Neural progenitor cell (in vitro differentiated cells): ENCODE data around the gene PDE9A. TPM values are rescaled to one million over a fixed set of nuclear protein-coding genes. Genes with fewer than 3 reads are reported as not detected.

Source experiments
- DNase-seq: peaks from one replicate; pipeline ENCODE4 v3.0.0-alpha.2; 2016; ENCODE audit warnings: low spot score
- H2AFZ ChIP-seq: fragments of 200-600 bp; sonication (generic); replicated peaks from 2 replicates; pipeline ENCODE4 v1.6.1; 2016; ENCODE audit warnings: antibody characterized with exemption
- H3F3A ChIP-seq: fragments of 200-600 bp; sonication (generic); 2 replicates; pipeline ENCODE4 v1.6.1; 2016; ENCODE audit warnings: antibody characterized with exemption, low read depth
- H3K27ac ChIP-seq: fragments of 200-600 bp; sonication (generic); 2 replicates; pipeline ENCODE4 v1.5.1; 2016; ENCODE audit warnings: mild to moderate bottlenecking
- H3K27me3 ChIP-seq: fragments of 200-600 bp; sonication (generic); 2 replicates; pipeline ENCODE4 v1.6.1; 2016; ENCODE audit warnings: mild to moderate bottlenecking, moderate library complexity
- H3K36me3 ChIP-seq: fragments of 200-600 bp; sonication (generic); 2 replicates; pipeline ENCODE4 v1.5.1; 2016
- H3K4me1 ChIP-seq: fragments of 200-600 bp; sonication (generic); 2 replicates; pipeline ENCODE4 v1.6.1; 2016; ENCODE audit warnings: mixed run types
- H3K4me2 ChIP-seq: fragments of 200-600 bp; sonication (generic); 2 replicates; pipeline ENCODE4 v1.6.1; 2016
- H3K4me3 ChIP-seq: fragments of 200-600 bp; sonication (generic); 2 replicates; pipeline ENCODE4 v1.5.1; 2016
- H3K79me2 ChIP-seq: fragments of 200-600 bp; sonication (generic); 2 replicates; pipeline ENCODE4 v1.6.1; 2016; ENCODE audit warnings: low read depth
- H3K9ac ChIP-seq: fragments of 200-600 bp; sonication (generic); 2 replicates; pipeline ENCODE4 v1.6.1; 2016
- H3K9me3 ChIP-seq: fragments of 200-600 bp; sonication (generic); 2 replicates; pipeline ENCODE4 v1.5.1; 2016; ENCODE audit warnings: low read depth
- H4K20me1 ChIP-seq: fragments of 200-600 bp; sonication (generic); 2 replicates; pipeline ENCODE4 v1.6.1; 2016; ENCODE audit warnings: low read depth
- H3K27ac Mint-ChIP-seq: 3 replicates; pipeline ENCODE4 v1.8.0; 2021; ENCODE audit warnings: mixed read lengths
- H3K27me3 Mint-ChIP-seq: 2 replicates; pipeline ENCODE4 v1.8.0; 2022; ENCODE audit warnings: low read depth, mild to moderate bottlenecking, inconsistent platforms, moderate library complexity, mixed read lengths; ENCODE audit not compliant: insufficient read depth
- H3K36me3 Mint-ChIP-seq: 3 replicates; pipeline ENCODE4 v1.8.0; 2021; ENCODE audit warnings: mixed read lengths
- H3K4me1 Mint-ChIP-seq: 3 replicates; pipeline ENCODE4 v1.8.0; 2021; ENCODE audit warnings: mixed read lengths
- H3K4me3 Mint-ChIP-seq: 3 replicates; pipeline ENCODE4 v1.8.0; 2021; ENCODE audit warnings: mild to moderate bottlenecking, moderate library complexity, mixed read lengths
- H3K9me3 Mint-ChIP-seq: 3 replicates; pipeline ENCODE4 v1.8.0; 2020; ENCODE audit warnings: mixed read lengths
- EZH2 ChIP-seq: fragments of 200-600 bp; sonication (generic); IDR thresholded peaks from 2 replicates; pipeline ENCODE4 v1.6.1; 2017; ENCODE audit warnings: antibody characterized with exemption, mild to moderate bottlenecking, moderate library complexity
- EZH2phosphoT487 ChIP-seq: fragments of 200-600 bp; sonication (generic); IDR thresholded peaks from 2 replicates; pipeline ENCODE4 v1.6.1; 2017; ENCODE audit warnings: antibody characterized with exemption
- total RNA-seq: library from RNA; depleted of rRNA; stranded (reverse); fragments of >200 nt; gene quantifications from 2 replicates; pipeline ENCODE4 v1.2.3, GENCODE V29; 2015; ENCODE audit warnings: low replicate concordance
- TF ChIP-seq, protein P1 (sequence below): fragments of 200-600 bp; sonication (generic); IDR thresholded peaks from 2 replicates; pipeline ENCODE4 v1.5.1; 2017; ENCODE audit warnings: antibody characterized with exemption, mild to moderate bottlenecking

PDE9A gene
- total RNA-seq, 1 donor from 2014 or later, result 41.0 TPM

GRCh38 chr21:42646836-42647235 lies 6.6 kb upstream of the PDE9A start:
- no peaks in the 10 kb centered on the region for H3K9me3 ChIP-seq
- no peak overlapping the region for H3K4me3 ChIP-seq
- Mint-ChIP-seq H3K9me3 (peaks cover 2% of the 10 kb centered on the region), H3K36me3 (no peaks in the 10 kb centered on the region), H3K4me3 (no peak overlapping the region), H3K27ac (no peak overlapping the region), H3K4me1 (peaks cover 35% of the 10 kb centered on the region), H3K27me3 (peaks cover 5% of the 10 kb centered on the region)
- H2AFZ ChIP-seq, result no peak overlapping the region
- H3K9ac ChIP-seq, result no peak overlapping the region
- H3K79me2 ChIP-seq, result no peaks in the 10 kb centered on the region
- H3K4me1 ChIP-seq, result peaks cover 6% of the 10 kb centered on the region
- no peak overlapping the region for H3K4me2 ChIP-seq
- TF ChIP-seq EZH2 (no peak), EZH2phosphoT487 (no peak)
- TF ChIP-seq, protein P1, sequence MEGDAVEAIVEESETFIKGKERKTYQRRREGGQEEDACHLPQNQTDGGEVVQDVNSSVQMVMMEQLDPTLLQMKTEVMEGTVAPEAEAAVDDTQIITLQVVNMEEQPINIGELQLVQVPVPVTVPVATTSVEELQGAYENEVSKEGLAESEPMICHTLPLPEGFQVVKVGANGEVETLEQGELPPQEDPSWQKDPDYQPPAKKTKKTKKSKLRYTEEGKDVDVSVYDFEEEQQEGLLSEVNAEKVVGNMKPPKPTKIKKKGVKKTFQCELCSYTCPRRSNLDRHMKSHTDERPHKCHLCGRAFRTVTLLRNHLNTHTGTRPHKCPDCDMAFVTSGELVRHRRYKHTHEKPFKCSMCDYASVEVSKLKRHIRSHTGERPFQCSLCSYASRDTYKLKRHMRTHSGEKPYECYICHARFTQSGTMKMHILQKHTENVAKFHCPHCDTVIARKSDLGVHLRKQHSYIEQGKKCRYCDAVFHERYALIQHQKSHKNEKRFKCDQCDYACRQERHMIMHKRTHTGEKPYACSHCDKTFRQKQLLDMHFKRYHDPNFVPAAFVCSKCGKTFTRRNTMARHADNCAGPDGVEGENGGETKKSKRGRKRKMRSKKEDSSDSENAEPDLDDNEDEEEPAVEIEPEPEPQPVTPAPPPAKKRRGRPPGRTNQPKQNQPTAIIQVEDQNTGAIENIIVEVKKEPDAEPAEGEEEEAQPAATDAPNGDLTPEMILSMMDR, result no peak
- no peak for DNase-seq
- H3K27ac ChIP-seq, result no peak overlapping the region
- H4K20me1 ChIP-seq, result no peaks in the 10 kb centered on the region
- no peaks in the 10 kb centered on the region for H3K36me3 ChIP-seq
- H3K27me3 ChIP-seq, result no peaks in the 10 kb centered on the region
- peaks cover 2% of the 10 kb centered on the region for H3F3A ChIP-seq

- peaks cover 2% of the 10 kb centered on the region for H3K9me3 Mint-ChIP-seq
- Histone ChIP-seq H3K4me3 (no peak overlapping the region), H2AFZ (no peak overlapping the region), H3K9ac (no peak overlapping the region), H4K20me1 (no peaks in the 10 kb centered on the region), H3K27ac (no peak overlapping the region), H3K9me3 (no peaks in the 10 kb centered on the region), H3K4me2 (no peak overlapping the region), H3F3A (peaks cover 16% of the 10 kb centered on the region), H3K36me3 (no peaks in the 10 kb centered on the region), H3K4me1 (peaks cover 6% of the 10 kb centered on the region), H3K79me2 (no peaks in the 10 kb centered on the region), H3K27me3 (no peaks in the 10 kb centered on the region)
- no peak overlapping the region for H3K4me3 Mint-ChIP-seq
- H3K36me3 Mint-ChIP-seq, result no peaks in the 10 kb centered on the region
- peaks cover 9% of the 10 kb centered on the region for H3K27me3 Mint-ChIP-seq
- DNase-seq, result no peak
- peaks cover 34% of the 10 kb centered on the region for H3K4me1 Mint-ChIP-seq
- no peak overlapping the region for H3K27ac Mint-ChIP-seq
- TF ChIP-seq, protein P1, result no peak
- TF ChIP-seq EZH2, result no peak
- TF ChIP-seq EZH2phosphoT487, result no peak
Measured at GRCh38 chr21:42648606-42649005, 4.8 kb upstream of the PDE9A start.

DNA sequence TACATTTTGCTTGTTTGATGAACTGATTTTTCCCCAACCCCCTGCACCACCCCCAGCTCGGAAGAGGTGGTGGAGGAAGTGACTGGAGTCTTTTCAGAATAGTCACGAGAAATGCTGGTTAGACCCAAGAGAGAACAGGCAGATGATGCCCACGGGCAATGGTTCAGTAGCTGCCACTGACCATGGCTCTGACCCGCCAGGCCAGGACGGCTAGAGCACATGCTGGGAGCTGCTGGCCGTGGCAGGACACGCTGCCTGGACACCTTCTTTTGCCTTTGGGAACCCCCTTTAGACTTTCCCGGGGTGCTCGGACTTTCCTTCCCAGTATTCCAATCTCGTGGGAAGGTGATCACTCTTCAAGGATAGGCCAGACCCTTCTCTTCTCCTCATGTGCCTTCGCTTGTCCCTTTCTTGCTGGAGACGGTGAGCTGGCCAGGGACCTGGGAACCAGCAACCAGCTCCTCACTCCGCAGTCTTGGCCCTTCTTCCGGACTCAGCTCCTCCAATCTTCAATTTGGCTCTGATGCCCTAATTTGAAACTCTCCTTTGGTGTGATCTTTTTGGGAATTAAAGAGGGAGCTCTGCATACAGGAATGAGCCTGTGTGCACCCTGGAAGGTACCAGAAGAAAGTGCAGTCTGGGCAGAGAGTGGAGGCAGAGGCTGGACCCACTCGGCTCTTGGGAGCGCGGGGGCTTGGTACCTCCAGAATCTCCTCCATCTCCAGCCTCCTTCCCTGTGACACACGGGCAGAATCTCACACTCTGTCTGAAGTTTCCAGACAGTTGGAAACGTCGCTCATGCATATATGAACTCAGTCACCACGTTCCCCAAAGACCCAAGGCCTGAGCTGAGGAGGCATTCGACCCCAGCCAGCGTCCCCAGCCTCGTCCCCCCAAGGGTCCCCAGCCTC lies 4.0 kb upstream of the PDE9A start:
- H3K4me3 Mint-ChIP-seq, result no peak overlapping the region
- Histone ChIP-seq H3K36me3 (no peaks in the 10 kb centered on the region), H3K27me3 (no peaks in the 10 kb centered on the region), H3K4me2 (no peak overlapping the region), H3K4me1 (peaks cover 6% of the 10 kb centered on the region), H3F3A (peaks cover 24% of the 10 kb centered on the region), H3K79me2 (peaks cover 4% of the 10 kb centered on the region), H3K27ac (no peak overlapping the region), H3K4me3 (no peak overlapping the region), H4K20me1 (no peaks in the 10 kb centered on the region), H3K9me3 (no peaks in the 10 kb centered on the region), H3K9ac (no peak overlapping the region), H2AFZ (no peak overlapping the region)
- H3K9me3 Mint-ChIP-seq, result peaks cover 2% of the 10 kb centered on the region
- H3K27ac Mint-ChIP-seq, result no peak overlapping the region
- no peak for DNase-seq
- TF ChIP-seq EZH2 (no peak), EZH2phosphoT487 (no peak)
- TF ChIP-seq, protein P1, result no peak
- peaks cover 8% of the 10 kb centered on the region for H3K27me3 Mint-ChIP-seq
- H3K4me1 Mint-ChIP-seq, result peaks cover 27% of the 10 kb centered on the region
- no peaks in the 10 kb centered on the region for H3K36me3 Mint-ChIP-seq
